ENCODE measurements around the gene CC2D1B. TPM values are rescaled to one million over a fixed set of nuclear protein-coding genes. Genes with fewer than 3 reads are reported as not detected.

CC2D1B gene
- polyA plus RNA-seq, 3 donors, result 1.7 to 17.5 (median 2.4) TPM

GRCh38 chr1:52404116-52404974 is 38.3 kb upstream of the CC2D1B start, which contains the start of the genes ORC1 and PRPF38A:
Gene ORC1 (minus strand): TSS chr1:52404423. CDS start chr1:52402223, 2,200 bp downstream.
Gene PRPF38A (plus strand): TSS chr1:52404602. CDS start chr1:52404750, 148 bp downstream.
- Mint-ChIP-seq H3K4me3 (peak within 1 kb of the TSS; percentile 100), H3K36me3 (peaks cover 27 to 49% of the 10 kb centered on the region in 2 donors), H3K9me3 (peaks cover 0 to 3% (median 0%) of the 10 kb centered on the region in 7 donors), H3K27me3 (ENCODE audit: low read depth in 3 of 3) (peaks cover 0 to 1% (median 0%) of the 10 kb centered on the region in 3 donors), H3K27ac (peak within 1 kb of the TSS; percentile 98 to 99 (median 98)), H3K4me1 (peaks cover 30% of the 10 kb centered on the region)
- no peaks in the 10 kb centered on the region for H3K9me3 ChIP-seq (replicated peaks in 1 of 2; ENCODE audit: control insufficient read depth in 1 of 2, insufficient read depth in 1 of 2, low read length in 2 of 2)
- H3K4me2 ChIP-seq (replicated peaks; ENCODE audit: extremely low read depth, low read length, poor library complexity, severe bottlenecking), result peak within 1 kb of the TSS; percentile 82
- no peaks in the 10 kb centered on the region for H4K20me1 ChIP-seq (ENCODE audit: insufficient read depth, low read length)
- H3K27ac ChIP-seq (ENCODE audit: low read depth in 1 of 2, low read length in 2 of 2), result peak within 1 kb of the TSS; percentile 90 to 99
- H3K9ac ChIP-seq (ENCODE audit: insufficient read depth, low read length, poor library complexity, severe bottlenecking), result peak within 1 kb of the TSS; percentile 90
- H2AFZ ChIP-seq (ENCODE audit: insufficient read depth, low read depth, low read length, poor library complexity, severe bottlenecking), result peak within 1 kb of the TSS; percentile 98
- H3K36me3 ChIP-seq (replicated peaks in 1 of 2; ENCODE audit: control insufficient read depth in 1 of 2, insufficient read depth in 2 of 2, low read length in 2 of 2), result peaks cover 21 to 49% of the 10 kb centered on the region in 2 donors
- H3K4me1 ChIP-seq (ENCODE audit: control insufficient read depth in 1 of 2, insufficient read depth in 2 of 2, low read length in 2 of 2), result peaks cover 27 to 32% of the 10 kb centered on the region in 2 donors
- H3K27me3 ChIP-seq (ENCODE audit: control insufficient read depth in 2 of 2, insufficient read depth in 2 of 2, low read length in 2 of 2), result no peaks in the 10 kb centered on the region
- peak; percentile 94 to 97 (median 96) for DNase-seq
- peak; percentile 50 for TF ChIP-seq CTCF (IDR thresholded peaks at IDR 0.05)
- peaks cover 88% of the 10 kb centered on the region for H3K79me2 ChIP-seq (ENCODE audit: insufficient read depth, low read length)
- peak within 1 kb of the TSS; percentile 98 to 99 (median 98) for H3K4me3 ChIP-seq (replicated peaks in 1 of 3; ENCODE audit: low read depth in 2 of 3, low read length in 3 of 3)
- intact Hi-C loops (cut with micrococcal nuclease), result loop anchor here (1.0 to 10.0 kb wide), 7 partner anchors 39 to 530 kb away; partner anchors contain the start of genes NRDC (in 2 of the 2), BTF3L4 (in 1 of the 2), COA7 (in 1 of the 2) and TUT4 (in 1 of the 2)
- under 1% methylated on average over 37 of the region's 57 CpGs for WGBS (ENCODE audit: insufficient coverage)

- Histone ChIP-seq H3K27ac (ENCODE audit: low read depth in 1 of 2, low read length in 2 of 2) (peak overlapping the region; percentile 90 to 99), H2AFZ (ENCODE audit: insufficient read depth, low read depth, low read length, poor library complexity, severe bottlenecking) (peak overlapping the region; percentile 98), H3K9ac (ENCODE audit: insufficient read depth, low read length, poor library complexity, severe bottlenecking) (peak overlapping the region; percentile 90), H3K9me3 (replicated peaks in 1 of 2; ENCODE audit: control insufficient read depth in 1 of 2, insufficient read depth in 1 of 2, low read length in 2 of 2) (no peaks in the 10 kb centered on the region), H4K20me1 (ENCODE audit: insufficient read depth, low read length) (no peaks in the 10 kb centered on the region), H3K36me3 (replicated peaks in 1 of 2; ENCODE audit: control insufficient read depth in 1 of 2, insufficient read depth in 2 of 2, low read length in 2 of 2) (peaks cover 14 to 42% of the 10 kb centered on the region in 2 donors), H3K4me3 (replicated peaks in 1 of 3; ENCODE audit: low read depth in 2 of 3, low read length in 3 of 3) (peak overlapping the region; percentile 98 to 99 (median 98)), H3K4me2 (replicated peaks; ENCODE audit: extremely low read depth, low read length, poor library complexity, severe bottlenecking) (peak overlapping the region; percentile 82), H3K27me3 (ENCODE audit: control insufficient read depth in 2 of 2, insufficient read depth in 2 of 2, low read length in 2 of 2) (no peaks in the 10 kb centered on the region), H3K79me2 (ENCODE audit: insufficient read depth, low read length) (peaks cover 84% of the 10 kb centered on the region), H3K4me1 (ENCODE audit: control insufficient read depth in 1 of 2, insufficient read depth in 2 of 2, low read length in 2 of 2) (peaks cover 27 to 32% of the 10 kb centered on the region in 2 donors)
- intact Hi-C loops (cut with micrococcal nuclease), result loop anchor here (1.0 to 10.0 kb wide), 7 partner anchors 38 to 529 kb away; partner anchors contain the start of genes NRDC (in 2 of the 2), BTF3L4 (in 1 of the 2), COA7 (in 1 of the 2) and TUT4 (in 1 of the 2)
- peaks cover 0 to 3% (median 0%) of the 10 kb centered on the region in 7 donors for H3K9me3 Mint-ChIP-seq
- 0% methylated on average over 11 of the region's 16 CpGs for WGBS (ENCODE audit: insufficient coverage)
- H3K27me3 Mint-ChIP-seq (ENCODE audit: low read depth in 3 of 3), result peaks cover 0 to 1% (median 0%) of the 10 kb centered on the region in 3 donors
- DNase-seq, result peak; percentile 60 to 80 (median 72)
- peaks cover 22 to 46% of the 10 kb centered on the region in 2 donors for H3K36me3 Mint-ChIP-seq
- H3K27ac Mint-ChIP-seq, result peak overlapping the region; percentile 98 to 99 (median 98)
- H3K4me3 Mint-ChIP-seq, result peak overlapping the region; percentile 100
- peaks cover 30% of the 10 kb centered on the region for H3K4me1 Mint-ChIP-seq
- no peak for TF ChIP-seq CTCF (IDR thresholded peaks at IDR 0.05)
Measured at GRCh38 chr1:52403566-52404115, 37.6 kb upstream of the CC2D1B start.

Data from CD14-positive monocyte (primary cell).